Lower lobe of right lung (tissue), 2 donors: ENCODE data around the gene METTL24. TPM values are rescaled to one million over a fixed set of nuclear protein-coding genes. Genes with fewer than 3 reads are reported as not detected.
"Not testable (repeated sequence)": the region's sequence is repeated elsewhere in the genome, so short reads cannot be mapped to it uniquely, and the experiment has no call there.

Experiments used
- ATAC-seq, 2 donors: fragments of 200-7000 bp; cut with Tn5 transposase; one replicate each; pipeline ENCODE4 v1.9.1; 2020 to 2022; ENCODE audit warnings: mild to moderate bottlenecking in 2 of 2, moderate library complexity in 2 of 2
- DNase-seq: peaks from one replicate; pipeline ENCODE4 v3.0.0-alpha.2; 2020
- H3K27ac ChIP-seq: fragments of 200-600 bp; one replicate; pipeline ENCODE4 v1.8.0; 2022
- H3K27me3 ChIP-seq: fragments of 200-600 bp; one replicate; pipeline ENCODE4 v1.8.0; 2022; ENCODE audit warnings: low read depth
- H3K36me3 ChIP-seq: fragments of 200-600 bp; one replicate; pipeline ENCODE4 v1.8.0; 2022; ENCODE audit warnings: mild to moderate bottlenecking
- H3K4me1 ChIP-seq: fragments of 200-600 bp; one replicate; pipeline ENCODE4 v1.8.0; 2022
- H3K4me3 ChIP-seq: fragments of 200-600 bp; one replicate; pipeline ENCODE4 v1.8.0; 2022; ENCODE audit warnings: mild to moderate bottlenecking
- H3K9me3 ChIP-seq: fragments of 200-600 bp; one replicate; pipeline ENCODE4 v1.8.0; 2022
- CTCF ChIP-seq: fragments of 200-600 bp; IDR thresholded peaks from one replicate; pipeline ENCODE4 v1.8.0; 2022; ENCODE audit warnings: antibody characterized with exemption, mild to moderate bottlenecking
- intact Hi-C: fragments of 100-400 bp; cut with DNase I; formaldehyde crosslinking; loops from one replicate; pipeline ENCODE4 v1.11.0; 2022
- total RNA-seq: library from RNA; stranded (reverse); fragmentation: NEBNext Ultra II Directional; extraction: Animal tissue kit (Norgen Biotek cat#: 25700); gene quantifications from one replicate; pipeline ENCODE4 v1.2.1, GENCODE V29; 2021
- donor health status: DM: no; HTN: yes; CAD: no; lungs with severe emphysema.

The METTL24 gene
- total RNA-seq, 1 donor from 2014 or later, result 2.8 TPM

- H3K9me3 ChIP-seq, result no peaks in the 10 kb centered on the region
- intact Hi-C loops, result no loop called here
- H3K36me3 ChIP-seq, result no peaks in the 10 kb centered on the region
- H3K27ac ChIP-seq, result no peak overlapping the region
- no peak for DNase-seq
- no peaks in the 10 kb centered on the region for H3K27me3 ChIP-seq
- H3K4me3 ChIP-seq, result no peak overlapping the region
- no peaks in the 10 kb centered on the region for H3K4me1 ChIP-seq
- ATAC-seq, result no peak
- TF ChIP-seq CTCF, result no peak
These were observed 50.8 kb downstream of the METTL24 start for GRCh38 chr6:110307368-110307767.

- H3K27me3 ChIP-seq, DNase-seq, ATAC-seq, H3K36me3 ChIP-seq, H3K4me1 ChIP-seq, H3K9me3 ChIP-seq, intact Hi-C loops, H3K27ac ChIP-seq, H3K4me3 ChIP-seq: not testable (repeated sequence)
These were observed 52.3 kb downstream of the METTL24 start for GRCh38 chr6:110305832-110306231.

- H3K9me3 ChIP-seq, DNase-seq, H3K27ac ChIP-seq, H3K4me3 ChIP-seq, intact Hi-C loops, ATAC-seq, H3K27me3 ChIP-seq, H3K4me1 ChIP-seq, H3K36me3 ChIP-seq: not testable (repeated sequence)
These were observed 54.5 kb downstream of the METTL24 start for GRCh38 chr6:110303692-110304091.

GRCh38 chr6:110298916-110299315 lies 59.2 kb downstream of the METTL24 start:
- H3K4me3 ChIP-seq, result no peak overlapping the region
- no peak for TF ChIP-seq CTCF
- intact Hi-C loops, result no loop called here
- no peaks in the 10 kb centered on the region for H3K9me3 ChIP-seq
- no peaks in the 10 kb centered on the region for H3K4me1 ChIP-seq
- ATAC-seq (no peak), DNase-seq (no peak)
- H3K27ac ChIP-seq, result no peak overlapping the region
- no peaks in the 10 kb centered on the region for H3K27me3 ChIP-seq
- no peaks in the 10 kb centered on the region for H3K36me3 ChIP-seq

- ATAC-seq (no peak), DNase-seq (no peak)
- H3K9me3 ChIP-seq, result no peaks in the 10 kb centered on the region
- no peak overlapping the region for H3K27ac ChIP-seq
- no peaks in the 10 kb centered on the region for H3K36me3 ChIP-seq
- H3K4me3 ChIP-seq, result no peak overlapping the region
- no peaks in the 10 kb centered on the region for H3K27me3 ChIP-seq
- TF ChIP-seq CTCF, result no peak
- intact Hi-C loops, result no loop called here
- H3K4me1 ChIP-seq, result no peaks in the 10 kb centered on the region
These were observed 59.7 kb downstream of the METTL24 start for GRCh38 chr6:110298411-110298810.

GRCh38 chr6:110296241-110297025 lies 61.7 kb downstream of the METTL24 start:
- Histone ChIP-seq H3K4me3 (no peak overlapping the region), H3K36me3 (no peaks in the 10 kb centered on the region), H3K27me3 (no peaks in the 10 kb centered on the region), H3K4me1 (no peaks in the 10 kb centered on the region), H3K27ac (no peak overlapping the region), H3K9me3 (no peaks in the 10 kb centered on the region)
- ATAC-seq (no peak), DNase-seq (no peak)
- intact Hi-C loops, result no loop called here
- no peak for TF ChIP-seq CTCF
